Activated T-cell treated with anti-CD3 and anti-CD28 coated beads, Interleukin-2, amount 50 U/mL, for 1 hour (primary cell): ENCODE data around the gene TM2D1.
"Not testable (repeated sequence)": the region's sequence is repeated elsewhere in the genome, so short reads cannot be mapped to it uniquely, and the experiment has no call there.

Experiments used
- DNase-seq: peaks from one replicate; pipeline ENCODE4 v3.0.0-alpha.2; 2020

Gene TM2D1

DNA sequence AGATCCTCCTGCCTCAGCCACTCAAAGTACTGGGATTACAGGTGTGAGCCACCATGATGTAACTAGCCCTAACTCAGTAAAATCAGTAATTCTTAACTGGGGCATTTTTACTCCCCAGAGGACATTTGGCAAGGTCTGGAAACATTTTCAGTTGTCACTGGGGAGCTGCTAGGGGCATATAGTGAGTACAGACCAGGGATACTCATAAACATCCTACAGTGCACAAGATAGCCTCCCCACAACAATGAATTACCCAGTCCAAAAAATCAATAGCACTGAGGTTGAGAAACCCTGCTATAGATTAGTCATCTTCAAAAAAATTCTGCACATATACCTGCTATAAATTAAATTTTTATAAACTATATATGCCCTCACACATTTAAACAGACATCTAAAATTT lies 13.0 kb downstream of the TM2D1 start:
- DNase-seq: no peak

DNA sequence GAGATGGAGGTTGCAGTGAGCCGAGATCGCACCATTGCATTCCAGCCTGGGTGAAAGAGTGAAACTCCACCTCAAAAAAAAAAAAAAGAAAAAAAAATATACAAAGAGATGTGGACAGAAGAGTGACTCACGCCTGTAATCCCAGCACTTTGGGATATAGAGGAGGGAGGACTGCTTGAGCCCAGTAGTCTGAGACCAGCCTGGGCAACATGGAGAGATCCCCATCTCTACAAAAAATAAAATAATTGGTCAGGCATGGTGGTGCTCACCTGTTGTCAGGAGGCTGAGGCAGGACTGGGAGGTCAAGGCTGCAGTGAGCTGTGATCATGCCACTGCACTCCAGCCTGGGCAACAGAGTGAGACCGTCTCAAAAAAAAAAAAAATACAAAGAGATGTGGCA lies 13.7 kb downstream of the TM2D1 start:
- not testable (repeated sequence) for DNase-seq

DNA sequence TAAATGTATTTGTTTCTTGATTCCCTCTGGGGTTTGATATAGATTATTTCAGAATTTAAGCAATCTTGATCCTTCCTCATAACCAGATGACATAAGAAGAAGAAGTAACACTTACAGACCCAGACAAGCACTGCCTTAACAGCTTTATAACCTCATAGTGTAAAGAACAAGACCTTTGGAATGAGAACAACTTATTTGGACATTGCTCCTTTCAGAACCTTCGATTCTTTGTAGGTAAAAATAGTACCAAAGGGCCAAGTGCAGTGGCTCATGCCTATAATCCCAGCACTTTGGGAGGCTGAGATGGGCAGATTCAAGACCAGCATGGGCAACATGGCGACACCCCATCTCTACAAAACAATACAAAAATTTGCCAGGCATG lies 15.0 kb downstream of the TM2D1 start:
- no peak for DNase-seq

DNA sequence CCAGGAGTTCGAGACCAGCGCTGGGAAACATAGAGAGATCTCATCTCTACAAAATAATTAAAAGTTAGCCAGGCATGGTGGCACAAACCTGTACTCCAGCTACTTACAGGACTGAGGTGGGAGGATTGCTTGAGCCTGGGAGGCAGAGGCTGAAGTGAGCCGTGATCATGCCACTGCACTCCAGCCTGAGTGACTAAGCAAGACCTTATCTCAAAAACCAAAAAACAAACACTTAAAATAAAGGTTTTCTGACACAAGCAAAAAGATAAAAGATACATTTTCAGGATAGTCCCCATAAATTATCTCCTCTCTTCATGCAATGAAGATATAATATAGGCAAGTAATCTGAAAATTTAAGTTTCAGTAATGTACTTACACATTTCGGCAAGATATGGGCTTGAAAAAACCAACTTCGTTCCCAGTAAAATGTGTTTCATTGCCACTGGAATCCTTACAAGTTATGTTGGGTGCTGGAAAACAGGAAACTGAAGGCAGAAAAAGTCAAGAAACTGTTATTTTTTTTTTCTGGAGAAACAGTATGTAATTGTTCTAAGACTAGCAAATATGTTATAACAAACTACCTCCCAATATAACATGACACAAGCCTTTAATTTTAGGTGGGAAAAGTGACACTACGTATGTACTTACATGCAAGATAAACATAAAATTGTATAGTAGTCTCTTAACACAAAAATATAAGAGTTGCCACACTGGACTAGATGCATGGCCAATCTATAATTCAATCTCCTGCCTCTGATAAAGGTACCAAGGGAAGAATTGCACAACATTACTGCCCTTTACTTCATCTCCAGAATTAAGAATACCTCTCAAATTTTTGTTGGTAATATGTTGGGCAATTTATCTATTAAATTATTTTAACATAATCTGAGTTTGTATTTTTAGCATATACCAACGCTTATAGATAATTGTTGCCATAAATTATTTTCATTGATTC lies 15.7 kb downstream of the TM2D1 start:
- no peak for DNase-seq

DNA sequence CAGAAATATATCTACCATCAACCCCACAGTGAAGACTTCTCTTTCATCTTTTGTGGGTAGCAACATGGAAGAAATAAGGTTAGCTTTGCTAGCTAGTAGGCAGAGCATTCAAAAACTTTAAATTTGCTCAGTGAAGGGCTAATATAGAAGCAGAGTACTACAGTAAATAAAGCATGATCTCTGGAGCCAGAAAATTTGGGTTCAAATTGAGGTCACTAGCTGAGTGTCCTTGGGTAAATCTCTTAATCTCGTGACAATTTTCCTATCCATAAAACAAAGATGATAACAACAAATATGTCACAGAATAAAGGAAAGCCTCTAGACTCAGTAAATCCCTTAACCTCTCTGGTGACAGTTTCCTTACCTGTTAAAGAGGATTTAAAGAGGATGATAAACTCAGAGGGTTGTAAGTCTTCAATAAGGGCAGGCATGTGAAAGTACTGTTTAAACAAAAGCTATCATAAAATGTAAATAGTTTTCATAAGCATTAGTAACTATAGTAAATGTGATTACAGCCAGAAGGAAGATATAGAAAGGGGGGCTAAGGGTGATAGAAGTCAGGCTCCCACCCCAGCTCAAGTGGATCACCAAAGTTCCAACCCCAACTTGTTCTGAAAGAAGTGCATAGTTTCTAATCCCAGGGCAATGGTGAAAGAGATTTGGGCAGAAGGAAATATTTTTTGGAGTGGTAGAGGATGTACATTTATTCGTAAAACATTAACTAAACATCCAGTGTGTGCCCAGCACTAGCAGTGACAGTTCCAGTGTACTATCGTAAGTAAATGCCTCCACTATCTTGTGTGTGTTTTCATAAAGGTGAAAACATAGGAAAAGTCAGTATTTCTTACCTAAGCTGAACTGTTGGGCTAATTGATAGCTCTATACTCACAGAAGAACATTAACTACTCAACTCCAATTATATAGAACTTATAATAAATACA lies 24.8 kb downstream of the TM2D1 start:
- DNase-seq: no peak

DNA sequence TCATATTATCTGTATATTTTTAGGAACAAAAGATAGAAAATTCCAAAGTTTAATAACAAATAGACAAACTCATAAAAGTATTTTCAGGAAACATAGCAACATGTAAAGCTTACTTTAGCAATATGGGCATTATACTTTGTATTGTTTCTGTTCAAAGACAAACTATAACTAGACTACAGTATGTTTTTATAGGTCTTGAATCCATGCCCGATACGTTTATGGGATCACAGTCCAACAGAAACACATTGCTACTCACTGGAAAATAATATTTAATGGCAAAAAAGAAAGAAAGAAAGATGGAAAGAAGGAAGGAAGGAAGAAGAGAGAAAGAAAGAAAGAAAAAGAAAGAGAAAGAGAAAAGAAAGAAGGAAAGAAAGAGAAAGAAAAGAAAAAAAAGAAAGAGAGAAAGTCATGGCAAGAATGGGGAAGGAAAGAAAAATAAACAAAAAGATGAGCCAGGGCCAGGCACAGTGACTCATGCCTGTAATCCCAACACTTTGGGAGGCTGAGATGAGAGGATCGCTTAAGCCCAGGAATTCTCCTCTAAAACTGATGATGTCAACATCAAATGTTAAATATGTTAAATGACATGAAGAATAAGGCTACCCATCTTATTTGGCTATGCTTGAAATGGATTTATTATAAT lies 32.7 kb downstream of the TM2D1 start:
- no peak for DNase-seq

DNA sequence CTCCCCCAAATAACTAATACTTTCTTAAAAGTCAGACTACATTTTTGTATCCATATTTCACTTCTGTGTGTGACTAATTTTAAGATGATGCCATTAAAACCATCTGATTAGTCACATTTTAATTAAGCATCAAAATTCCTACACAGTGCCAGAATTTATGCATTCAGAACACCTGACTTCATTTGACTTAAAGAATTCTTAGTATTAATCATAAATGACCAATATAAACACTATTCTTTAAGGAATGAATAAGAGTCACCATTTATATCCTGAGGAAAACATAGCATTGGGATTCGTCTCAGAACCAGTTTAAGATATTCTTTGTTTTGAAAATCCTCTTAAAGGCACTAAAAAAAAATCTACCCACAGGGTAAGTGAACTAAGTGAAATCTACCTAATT lies 37.0 kb downstream of the TM2D1 start:
- DNase-seq: no peak

DNA sequence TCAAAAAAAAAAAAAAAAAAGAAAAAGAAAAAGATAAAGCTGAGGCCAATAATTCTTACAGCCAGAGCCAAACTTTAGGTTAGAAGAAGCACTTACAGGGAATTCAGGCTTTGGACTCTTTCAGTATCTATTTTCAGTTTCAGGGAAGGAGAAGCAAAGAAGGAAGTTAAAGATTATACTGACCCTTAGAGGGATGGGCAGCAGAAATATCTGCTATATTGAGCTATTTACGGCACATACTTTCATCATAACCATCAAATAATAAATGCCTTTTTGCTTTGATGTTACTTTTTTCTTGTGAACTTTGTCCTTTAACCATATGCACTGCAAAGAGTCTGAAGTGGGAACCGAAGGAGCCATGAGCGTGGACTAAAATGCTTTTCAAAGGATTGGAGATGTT lies 42.0 kb downstream of the TM2D1 start:
- no peak for DNase-seq

DNA sequence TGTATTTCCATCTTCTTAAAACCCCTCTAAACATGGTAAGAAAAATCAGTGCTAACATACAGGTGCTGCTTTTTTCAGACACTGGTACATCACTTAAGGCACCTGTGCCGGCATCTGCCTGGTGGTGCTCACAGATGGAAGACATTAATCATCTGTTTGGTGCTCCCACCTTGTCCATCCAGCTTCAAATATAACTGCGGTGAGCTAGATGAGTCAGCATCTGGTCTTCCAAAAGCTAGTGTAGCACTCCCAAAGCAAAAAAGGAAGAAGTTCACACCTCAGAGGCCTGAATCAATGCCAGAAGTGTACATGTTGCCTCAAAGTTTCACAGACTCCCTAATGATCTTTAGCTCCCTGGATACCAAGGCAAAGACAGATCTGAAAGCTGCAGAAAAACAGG lies 44.4 kb downstream of the TM2D1 start:
- DNase-seq: no peak

DNA sequence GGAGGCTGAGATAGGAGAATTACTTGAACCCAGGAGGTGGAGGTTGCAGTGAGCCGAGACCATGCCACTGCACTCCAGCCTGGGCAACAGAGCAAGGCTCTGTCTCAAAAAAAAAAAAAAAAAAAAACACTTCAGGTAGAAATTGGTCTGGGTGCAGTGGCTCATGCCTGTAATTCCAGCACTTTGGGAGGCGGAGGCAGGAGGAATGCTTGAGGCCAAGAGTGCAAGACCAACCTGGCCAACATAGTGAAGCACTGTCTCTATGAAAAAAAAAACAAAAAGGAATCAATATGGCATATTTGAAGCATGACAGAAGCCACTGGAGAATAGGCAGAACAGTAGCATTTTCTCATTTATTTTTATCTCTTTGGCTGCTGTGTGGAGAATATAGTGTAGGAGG lies 48.1 kb downstream of the TM2D1 start:
- not testable (repeated sequence) for DNase-seq

DNA sequence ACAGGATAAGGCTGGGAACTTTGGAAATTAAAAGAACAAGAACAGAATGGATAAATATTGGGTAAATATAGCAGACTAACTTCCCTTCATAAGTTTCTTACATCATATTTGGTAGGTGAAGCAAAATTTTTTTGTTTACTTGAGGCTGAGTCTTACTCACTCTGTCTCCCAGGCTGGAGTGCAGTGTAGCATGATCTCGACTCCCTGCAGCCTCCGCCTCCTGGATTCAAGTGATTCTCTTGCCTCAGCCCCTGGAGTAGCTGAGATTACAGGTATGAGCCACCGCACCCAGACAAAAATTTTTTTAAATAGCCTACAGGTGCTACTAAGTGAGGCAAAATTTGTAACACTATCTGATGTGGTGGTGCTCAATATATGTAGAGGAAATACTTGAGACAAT lies 50.7 kb downstream of the TM2D1 start:
- no peak for DNase-seq

DNA sequence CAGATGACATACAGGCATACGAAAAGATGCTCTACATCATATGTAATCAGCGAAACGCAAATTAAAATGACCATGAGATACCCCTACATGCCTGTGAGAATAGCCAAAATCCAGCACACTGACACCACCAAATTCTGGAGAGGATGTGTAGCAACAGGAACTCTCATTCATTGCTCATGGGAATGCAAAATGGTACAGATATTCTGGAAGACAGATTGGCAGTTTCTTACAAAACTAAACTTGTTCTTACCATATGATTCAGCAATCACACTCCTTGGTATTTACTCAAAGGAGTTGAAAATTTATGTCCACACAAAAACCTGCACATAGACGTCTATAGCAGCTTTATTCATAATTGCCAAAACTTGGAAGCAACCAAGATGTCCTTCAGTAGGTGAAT lies 52.6 kb downstream of the TM2D1 start:
- no peak for DNase-seq

DNA sequence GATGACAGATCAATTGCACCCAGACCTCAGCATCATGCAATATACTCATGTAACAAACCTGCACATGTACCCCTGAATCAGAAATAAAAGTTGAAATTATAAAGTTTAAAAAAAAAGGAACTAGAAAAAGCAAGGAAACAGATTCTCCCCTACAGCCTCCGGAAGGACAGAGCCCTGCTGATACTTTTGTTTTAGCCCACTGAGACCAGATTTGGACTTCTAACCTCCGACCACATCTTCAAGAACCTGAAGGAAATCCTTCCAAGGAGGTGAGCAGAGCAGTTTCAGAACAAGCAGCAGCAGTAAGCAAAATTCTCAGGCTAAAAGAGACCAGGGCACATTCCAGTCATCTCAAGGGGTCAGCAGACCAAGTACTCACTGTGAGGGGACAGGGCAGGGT lies 54.5 kb downstream of the TM2D1 start:
- no peak for DNase-seq

DNA sequence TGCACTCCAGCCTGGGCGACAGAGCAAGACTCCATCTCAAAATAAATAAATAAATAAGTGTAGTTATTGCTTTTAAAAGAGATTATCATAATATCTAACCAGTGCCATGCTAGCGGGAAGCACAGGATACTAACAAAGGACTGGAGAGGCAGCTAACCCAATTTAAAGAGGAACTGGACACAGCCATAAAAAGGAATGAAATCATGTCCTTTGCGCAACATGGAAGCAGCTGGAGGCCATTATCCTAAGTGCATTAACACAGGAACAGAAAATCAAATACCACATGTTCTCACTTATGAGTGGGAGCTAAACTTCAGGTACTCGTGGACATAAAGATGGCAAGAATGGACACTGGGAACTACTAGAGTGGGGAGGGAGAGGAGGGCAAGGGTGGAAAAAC lies 54.9 kb downstream of the TM2D1 start:
- DNase-seq: no peak

DNA sequence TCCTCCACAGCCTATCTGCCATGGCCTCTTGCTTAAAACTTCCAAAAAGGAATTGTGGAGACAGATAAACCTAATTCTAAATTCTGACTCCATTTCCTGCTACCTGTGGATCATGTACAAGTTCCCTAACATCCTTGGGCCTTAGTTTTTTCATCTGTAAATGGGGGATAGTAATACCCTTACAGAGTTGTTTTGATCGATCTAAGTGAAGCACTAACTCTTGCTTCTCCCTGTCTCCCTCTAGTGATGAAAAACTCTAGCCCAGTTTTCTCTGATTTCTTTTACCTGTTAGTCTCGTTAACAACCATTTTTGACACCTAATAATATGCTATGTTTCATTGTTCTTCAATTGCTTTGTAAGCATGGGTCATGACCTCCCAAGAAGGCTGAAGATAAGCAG lies 65.9 kb downstream of the TM2D1 start:
- DNase-seq: no peak

DNA sequence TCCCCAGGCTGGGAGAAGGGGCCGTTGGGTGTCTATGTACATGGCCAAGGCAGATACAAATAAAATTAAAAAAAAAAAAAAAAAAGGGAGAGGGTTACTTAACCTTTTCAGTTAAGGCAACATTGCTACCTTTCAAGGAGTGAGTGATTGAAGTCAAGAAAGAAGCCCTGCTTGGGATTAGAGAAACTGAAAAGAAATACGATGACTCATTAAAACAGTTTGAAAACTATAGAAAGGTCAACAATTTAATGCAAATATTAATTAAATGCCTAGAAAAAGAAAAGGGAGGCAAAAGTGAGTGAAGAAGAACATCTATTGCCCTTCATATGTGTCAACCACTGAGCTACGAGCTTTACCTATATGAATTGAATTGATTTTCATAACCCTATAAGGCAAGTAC lies 69.5 kb downstream of the TM2D1 start:
- no peak for DNase-seq

DNA sequence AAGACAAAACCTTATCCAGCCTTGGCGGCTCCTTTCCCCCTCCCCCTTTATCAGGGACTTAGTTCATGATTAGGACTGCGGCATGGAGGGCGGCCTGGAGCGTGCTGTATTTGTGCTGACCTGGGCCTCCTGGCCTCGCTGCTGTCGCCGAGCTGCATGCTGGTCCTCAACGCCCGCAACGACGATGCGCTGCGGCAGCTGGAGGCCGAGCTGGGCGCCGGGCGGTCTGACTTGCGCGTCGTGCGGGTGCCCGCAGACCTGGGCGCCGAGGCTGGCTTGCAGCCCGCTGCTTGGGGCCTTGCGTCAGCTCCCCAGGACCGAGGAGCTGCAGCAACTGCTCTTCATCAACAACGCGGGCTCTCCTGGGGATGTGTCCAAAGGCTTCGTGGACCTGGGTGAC lies 70.9 kb downstream of the TM2D1 start:
- no peak for DNase-seq

DNA sequence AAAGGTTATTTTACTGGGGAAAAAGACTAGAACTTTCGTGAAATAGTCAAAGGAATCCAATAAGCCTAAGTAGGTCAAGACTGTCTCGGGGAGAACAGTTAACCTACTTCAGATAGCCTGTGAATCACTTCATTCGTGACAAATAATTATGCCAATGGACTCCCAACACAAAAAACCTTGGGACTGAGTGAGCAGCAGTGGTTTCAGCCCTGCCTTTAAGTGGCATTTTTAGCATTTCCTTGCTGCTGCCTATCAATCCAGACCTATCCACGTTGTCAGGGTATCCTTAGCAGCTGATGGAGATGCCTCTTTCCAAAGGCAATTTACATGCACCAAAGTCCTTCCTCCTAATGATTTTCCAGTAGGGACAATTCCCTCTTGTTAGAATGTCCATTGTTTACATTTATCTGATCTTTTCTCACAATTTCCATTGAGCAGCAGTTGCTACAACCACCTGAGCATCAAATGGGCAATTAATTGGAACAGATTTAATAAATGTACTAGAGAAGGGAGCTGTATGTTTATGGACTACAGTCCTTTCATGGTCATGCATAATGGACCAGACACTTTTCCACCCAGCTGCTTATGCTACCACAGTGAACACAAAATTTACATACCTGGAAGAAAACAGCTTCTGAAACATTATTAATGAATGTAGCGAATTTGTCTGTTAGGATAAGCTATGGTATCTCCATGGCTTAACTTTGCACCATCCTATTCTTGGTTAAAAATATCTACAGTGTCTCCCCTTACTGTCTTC lies 75.8 kb downstream of the TM2D1 start:
- no peak for DNase-seq

DNA sequence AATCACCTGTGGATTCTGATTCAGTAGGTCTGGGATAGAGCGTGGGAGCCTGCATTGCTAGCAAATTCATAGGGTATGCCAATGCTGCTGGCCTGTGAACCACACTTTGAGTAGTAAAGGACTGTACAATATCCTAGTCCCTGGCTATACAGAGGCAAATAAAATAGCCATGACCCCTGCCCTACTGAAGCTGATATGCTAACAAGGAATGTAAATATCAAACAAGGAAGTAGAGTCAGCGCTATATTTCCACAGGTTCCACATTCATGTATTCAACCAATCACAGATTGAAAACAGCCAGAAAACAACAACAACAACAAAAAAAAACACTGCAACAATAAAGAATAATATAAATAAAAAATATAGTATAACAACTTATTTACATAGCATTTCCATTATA lies 77.8 kb downstream of the TM2D1 start:
- DNase-seq: no peak

DNA sequence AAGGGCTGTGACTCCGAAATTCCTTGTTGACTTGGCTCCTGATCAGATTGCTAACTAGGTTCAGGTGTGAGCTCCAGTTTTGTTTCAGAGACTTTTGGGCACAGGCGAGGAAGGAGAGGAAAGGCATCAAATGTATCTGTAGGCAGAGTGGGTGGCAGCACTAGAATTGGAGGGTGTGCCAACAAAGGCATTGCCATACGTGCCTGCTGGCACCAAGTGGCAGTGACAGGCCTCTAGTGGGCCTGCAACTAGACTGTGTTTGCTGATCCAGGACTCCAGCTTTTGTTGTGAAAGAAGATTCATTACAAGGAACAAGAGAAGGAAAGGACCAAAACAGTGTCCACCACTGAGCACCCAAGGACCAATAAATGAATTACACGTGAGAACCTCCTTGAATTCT lies 79.5 kb downstream of the TM2D1 start:
- DNase-seq: no peak

DNA sequence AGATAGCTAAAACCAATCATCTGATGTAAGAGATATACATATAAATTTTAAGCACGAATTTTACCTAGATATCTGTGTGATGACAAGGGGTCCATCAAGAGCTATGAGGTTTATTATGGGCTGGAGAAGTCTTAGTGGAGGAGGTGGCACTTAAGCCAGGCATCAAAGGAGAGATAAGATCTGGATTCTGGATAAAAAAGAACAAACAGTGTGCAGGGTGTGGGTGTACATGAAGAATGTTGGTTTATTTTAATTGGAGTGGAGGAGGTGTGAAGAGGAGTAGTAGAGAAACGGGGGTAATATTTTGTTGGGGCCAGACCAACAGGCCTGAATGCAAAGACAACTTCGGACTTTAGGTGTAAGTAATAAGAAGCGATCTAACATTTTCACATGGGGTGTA lies 80.6 kb downstream of the TM2D1 start:
- no peak for DNase-seq

DNA sequence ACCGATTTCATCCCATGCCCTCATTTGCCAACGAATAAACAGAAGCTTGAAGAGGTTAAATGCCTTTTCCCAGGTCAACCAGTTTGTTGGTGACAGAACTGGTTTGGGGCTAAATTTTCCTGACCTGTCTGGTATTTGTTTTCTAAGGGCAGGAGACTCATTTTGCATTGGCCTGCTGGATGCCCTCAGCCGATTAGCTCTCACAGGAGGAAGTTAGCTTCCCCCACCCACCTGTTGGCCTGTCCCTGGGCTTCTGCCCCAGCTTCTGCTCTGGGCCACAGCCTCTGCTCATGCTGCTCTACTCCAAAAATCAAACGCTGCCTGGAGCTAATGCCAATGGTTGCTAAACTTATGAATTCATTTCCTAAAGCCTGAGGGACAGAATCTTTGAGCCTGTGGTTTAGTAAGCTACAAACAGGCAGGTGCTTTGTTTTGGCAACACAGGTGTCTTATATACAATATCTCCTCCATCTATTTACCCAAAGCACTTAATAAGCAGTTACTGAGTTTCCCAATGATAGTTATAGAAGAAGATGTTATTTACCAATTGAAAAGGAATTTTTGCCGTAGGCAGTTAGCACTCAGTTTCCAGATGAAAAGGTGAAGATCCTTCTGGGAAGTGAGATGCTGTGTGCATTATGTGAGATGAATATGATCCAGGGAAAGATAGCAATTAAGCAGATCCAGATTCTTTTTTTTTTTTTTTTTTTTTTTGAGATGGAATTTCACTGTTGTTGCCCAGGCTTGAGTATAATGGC lies 82.3 kb downstream of the TM2D1 start:
- no peak for DNase-seq
